GM12891 (cell line): Measurements from ENCODE around the gene FFAR2.
"Not testable (repeated sequence)": the region's sequence is repeated elsewhere in the genome, so short reads cannot be mapped to it uniquely, and the experiment has no call there.

Experiments used
- POLR2A ChIP-seq: IDR thresholded peaks from 2 replicates; pipeline ENCODE4 v1.6.1; 2011; ENCODE audit warnings: low read depth, low read length, control low read depth
- POLR2AphosphoS5 ChIP-seq: IDR thresholded peaks from 2 replicates; pipeline ENCODE4 v1.6.1; 2011; ENCODE audit warnings: low read depth, low read length, control low read depth
- TAF1 ChIP-seq: IDR thresholded peaks from 2 replicates; pipeline ENCODE4 v1.6.1; 2011; ENCODE audit warnings: low read depth, low read length, control low read depth

GRCh38 chr19:35471075-35471474 lies 23.0 kb downstream of the FFAR2 start:
- not testable (repeated sequence) for TF ChIP-seq TAF1, POLR2AphosphoS5, POLR2A
